NT2/D1 (cell line): ENCODE results near the gene RBPJ.

Experiments used
- DNase-seq: peaks from one replicate; pipeline ENCODE4 v3.0.0-alpha.2; 2011; ENCODE audit warnings: low read depth, low spot score
- H3K27me3 ChIP-seq: 2 replicates; pipeline ENCODE4 v1.6.0; 2011; ENCODE audit warnings: mild to moderate bottlenecking; ENCODE audit not compliant: insufficient read length, insufficient read depth
- H3K36me3 ChIP-seq: 2 replicates; pipeline ENCODE4 v1.6.1; 2011; ENCODE audit warnings: mild to moderate bottlenecking, low read length, mixed read lengths; ENCODE audit not compliant: insufficient read depth, insufficient read length
- H3K4me1 ChIP-seq: 2 replicates; pipeline ENCODE4 v1.5.1; 2011; ENCODE audit not compliant: insufficient read depth, insufficient read length
- H3K4me3 ChIP-seq: 2 replicates; pipeline ENCODE4 v1.5.1; 2011; ENCODE audit warnings: low read depth; ENCODE audit not compliant: insufficient read length
- H3K9ac ChIP-seq: 2 replicates; pipeline ENCODE4 v1.6.0; 2011; ENCODE audit warnings: low read depth; ENCODE audit not compliant: insufficient read length
- H3K9me3 ChIP-seq: 2 replicates; pipeline ENCODE4 v1.5.1; 2011; ENCODE audit warnings: mild to moderate bottlenecking, low read length; ENCODE audit not compliant: insufficient read depth
- SUZ12 ChIP-seq: IDR thresholded peaks from 2 replicates; pipeline ENCODE4 v1.6.1; 2011; ENCODE audit not compliant: insufficient read length, insufficient read depth; ENCODE audit errors: extremely low read depth
- YY1 ChIP-seq: IDR thresholded peaks from 2 replicates; pipeline ENCODE4 v1.6.1; 2011; ENCODE audit not compliant: insufficient read length, insufficient read depth
- ZNF274 ChIP-seq: IDR thresholded peaks from 2 replicates; pipeline ENCODE4 v1.6.1; 2011; ENCODE audit warnings: mild to moderate bottlenecking, low read depth, low read length

RBPJ gene

DNA sequence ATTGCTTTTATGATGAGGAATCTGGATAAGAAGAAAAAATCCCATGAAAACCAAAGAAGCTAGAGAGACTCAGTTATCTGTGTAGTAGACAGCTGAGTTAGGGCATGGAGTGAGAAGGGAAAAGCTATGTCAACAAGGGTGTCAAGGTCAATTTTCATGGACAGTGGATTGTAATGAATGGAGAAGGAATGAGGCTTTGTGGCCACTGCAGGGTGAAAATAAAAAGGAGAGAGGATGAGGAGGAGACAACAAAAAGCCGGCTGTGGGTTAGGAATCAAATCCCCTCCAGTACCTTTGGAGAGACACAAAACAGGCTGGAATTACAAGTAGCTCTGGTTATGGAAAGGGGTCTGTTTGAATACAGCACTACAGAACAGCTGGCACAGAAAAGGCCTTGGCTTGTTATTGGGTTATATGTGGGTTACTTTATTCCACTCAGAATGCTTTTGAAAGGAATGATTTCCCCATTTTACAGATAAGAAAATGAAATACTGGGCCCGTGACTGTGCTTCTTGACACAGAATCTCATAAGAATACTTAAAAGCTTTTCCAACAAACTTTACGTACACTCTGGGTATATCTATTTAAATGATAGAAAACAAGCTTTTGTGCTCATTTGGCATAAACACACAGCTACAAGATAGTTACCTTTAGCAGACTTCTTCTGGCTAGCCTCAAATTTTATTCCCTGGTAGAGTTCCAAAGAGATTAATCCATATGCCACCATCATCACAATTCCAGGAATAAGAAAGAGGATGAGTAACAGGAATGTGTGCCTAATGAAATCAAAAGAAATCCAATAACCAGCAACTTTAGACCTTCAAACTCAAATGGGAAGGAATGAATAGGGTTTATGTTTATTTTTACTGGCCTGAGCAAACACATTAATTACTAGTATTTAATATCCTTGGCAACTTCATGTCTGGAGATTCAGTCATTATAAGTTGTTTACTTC is 162.0 kb downstream of the RBPJ start:
- no peak overlapping the region for H3K9ac ChIP-seq
- H3K4me1 ChIP-seq = no peaks in the 10 kb centered on the region
- no peak for TF ChIP-seq YY1
- TF ChIP-seq ZNF274 = no peak
- TF ChIP-seq SUZ12 = no peak
- H3K36me3 ChIP-seq = no peaks in the 10 kb centered on the region
- no peak overlapping the region for H3K4me3 ChIP-seq
- H3K9me3 ChIP-seq = no peaks in the 10 kb centered on the region
- no peak for DNase-seq
- H3K27me3 ChIP-seq = no peaks in the 10 kb centered on the region

DNA sequence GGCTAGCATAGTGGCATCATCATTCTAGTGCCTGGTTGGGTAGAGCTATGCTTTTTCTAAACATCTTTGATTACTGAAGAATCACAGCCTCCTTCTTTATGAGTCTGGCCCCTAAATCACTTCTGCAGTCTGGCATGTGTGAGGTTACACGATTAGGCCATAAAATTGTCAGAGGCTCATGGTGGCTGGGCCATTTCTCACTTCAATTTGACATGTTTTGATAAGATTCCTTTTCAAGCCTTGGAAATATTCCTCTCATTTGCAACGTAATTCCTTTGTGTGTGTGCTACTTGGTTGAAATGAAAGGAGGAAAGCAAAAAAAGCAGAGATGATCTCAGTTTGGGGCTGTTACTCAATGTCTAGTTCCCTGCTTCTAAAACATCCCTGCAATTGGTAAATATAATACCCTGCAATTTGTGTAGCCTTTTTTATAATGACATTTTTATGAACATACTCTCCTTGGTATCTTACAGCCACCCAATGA is 163.3 kb downstream of the RBPJ start:
- no peak for DNase-seq
- no peak for TF ChIP-seq SUZ12
- TF ChIP-seq YY1 = no peak
- no peak for TF ChIP-seq ZNF274
- no peaks in the 10 kb centered on the region for H3K4me1 ChIP-seq

DNA sequence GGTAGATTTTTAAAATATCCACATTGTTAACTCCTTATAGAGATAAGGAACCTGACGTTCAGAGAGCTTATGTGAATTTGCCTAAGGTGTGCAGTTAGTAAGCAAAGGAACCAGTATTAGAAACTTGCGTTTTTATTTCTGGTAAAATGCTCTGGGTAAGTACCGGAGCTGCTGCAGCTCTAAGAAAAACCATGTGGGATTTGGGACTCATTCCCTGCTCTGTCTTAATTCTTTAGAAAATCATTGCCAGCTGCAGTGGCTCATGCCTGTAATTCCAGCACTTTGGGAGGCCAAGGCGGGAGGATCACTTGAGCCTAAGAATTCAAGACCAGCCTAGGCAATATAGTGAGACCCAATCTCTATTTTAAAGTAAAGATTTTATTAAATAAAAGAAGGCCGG is 163.7 kb downstream of the RBPJ start:
- no peak for TF ChIP-seq SUZ12
- no peak for TF ChIP-seq ZNF274
- TF ChIP-seq YY1 = no peak
- DNase-seq = no peak
- H3K36me3 ChIP-seq = no peaks in the 10 kb centered on the region
- H3K9me3 ChIP-seq = no peaks in the 10 kb centered on the region
- H3K27me3 ChIP-seq = peaks cover 3% of the 10 kb centered on the region
- H3K4me1 ChIP-seq = no peaks in the 10 kb centered on the region
- no peak overlapping the region for H3K4me3 ChIP-seq
- H3K9ac ChIP-seq = no peak overlapping the region

More for the DNA sequence above, 163.3 kb downstream of the RBPJ start:
- Histone ChIP-seq H3K27me3 (peaks cover 1% of the 10 kb centered on the region), H3K36me3 (no peaks in the 10 kb centered on the region), H3K4me3 (no peak overlapping the region), H3K9me3 (no peaks in the 10 kb centered on the region), H3K9ac (no peak overlapping the region)
